AG04450 (cell line): Measurements from ENCODE around the gene CXCR5. TPM values are rescaled to one million over a fixed set of nuclear protein-coding genes. Genes with fewer than 3 reads are reported as not detected.
A peak's percentile ranks its signal among the peaks of the same experiment; 100 is the strongest.

Source experiments
- CTCF ChIA-PET: fragments of 300-600, 350-600 bp; formaldehyde crosslinking; extraction: SDS; loops from one replicate; lab custom pipeline; 2022; ENCODE audit warnings: antibody characterized with exemption, inconsistent platforms; lab: Charles Lee
- POLR2A ChIA-PET: fragments of 350-600 bp; formaldehyde crosslinking; extraction: SDS; loops from one replicate; lab custom pipeline; 2021; ENCODE audit warnings: antibody characterized with exemption, inconsistent platforms; lab: Yijun Ruan, JAX
- DNase-seq: peaks from one replicate; pipeline ENCODE4 v3.0.0-alpha.2; 2011; ENCODE audit warnings: low read depth, low spot score
- H3K27ac ChIP-seq: one replicate; pipeline ENCODE4 v1.5.1; 2012; ENCODE audit warnings: low read depth, low read length, control low read depth
- H3K27me3 ChIP-seq: one replicate; pipeline ENCODE4 v1.6.0; 2012; ENCODE audit warnings: low read length; ENCODE audit not compliant: control insufficient read depth, insufficient read depth
- H3K4me3 ChIP-seq: 2 replicates; pipeline ENCODE4 v1.5.1; 2011; ENCODE audit warnings: mild to moderate bottlenecking, low read depth, low read length, control low read depth
- H3K9me3 ChIP-seq: 2 replicates; pipeline ENCODE4 v1.5.1; 2012; ENCODE audit warnings: low read length; ENCODE audit not compliant: control insufficient read depth, insufficient read depth
- CTCF ChIP-seq: IDR thresholded peaks from 2 replicates; pipeline ENCODE4 v1.5.1; 2011; ENCODE audit warnings: low read depth, low read length, control low read depth, inconsistent platforms
- polyA plus RNA-seq: library from polyadenylated mRNA; depleted of rRNA; stranded (reverse); fragments of >200 nt; gene quantifications from 2 replicates; pipeline ENCODE4 v1.2.3, GENCODE V29; 2011

The CXCR5 gene
- polyA plus RNA-seq, 1 experiment: not detected

DNA sequence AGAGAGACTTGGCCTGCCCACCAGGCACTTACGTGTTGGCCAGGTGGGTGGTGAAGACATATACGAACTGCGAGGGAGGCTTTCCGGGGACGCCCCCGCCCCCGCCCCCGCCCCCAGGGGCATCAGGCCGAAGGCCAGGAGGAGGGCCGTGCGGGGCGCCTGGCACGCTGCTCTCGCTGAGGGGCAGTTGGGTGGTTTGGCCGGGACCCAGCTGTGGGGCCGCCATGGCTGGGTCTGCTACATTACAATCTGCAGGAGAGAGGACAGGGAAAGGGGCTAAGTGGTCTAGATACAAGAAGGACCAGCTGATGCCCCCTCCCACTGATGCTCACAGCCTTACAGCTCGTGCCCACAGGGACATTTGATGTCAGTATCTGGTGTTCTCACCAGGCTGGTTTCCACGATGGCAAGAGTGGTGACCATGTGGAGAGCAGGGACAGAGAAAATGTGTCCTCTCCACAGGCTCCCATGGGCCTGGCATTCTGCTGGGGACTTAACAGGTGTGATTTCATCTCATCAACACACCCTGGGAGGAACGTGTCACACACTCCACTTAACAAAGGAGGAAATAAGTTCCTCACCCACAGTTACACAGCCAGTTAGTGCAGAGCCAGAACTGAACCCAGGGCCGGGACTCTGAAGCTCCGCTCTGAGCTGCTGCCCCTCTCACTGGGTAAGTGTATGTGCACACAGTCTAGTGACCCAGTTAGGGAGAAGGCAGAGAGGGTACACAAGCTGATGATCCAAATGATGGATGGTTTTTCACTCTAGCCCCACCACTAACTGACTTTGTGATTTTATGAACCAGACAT is 19.7 kb downstream of the CXCR5 start:
- DNase-seq: no peak
- Histone ChIP-seq H3K4me3 (no peak overlapping the region), H3K9me3 (no peaks in the 10 kb centered on the region; the same call in 1 of the 2 replicates), H3K27me3 (no peaks in the 10 kb centered on the region), H3K27ac (no peak overlapping the region)
- ChIA-PET POLR2A (interaction anchor here (0.6 kb wide), 1 partner anchor 153 kb away, joined by 5 read pairs; no protein-coding TSS in a partner anchor), CTCF (no interaction called here)
- TF ChIP-seq CTCF: no peak

DNA sequence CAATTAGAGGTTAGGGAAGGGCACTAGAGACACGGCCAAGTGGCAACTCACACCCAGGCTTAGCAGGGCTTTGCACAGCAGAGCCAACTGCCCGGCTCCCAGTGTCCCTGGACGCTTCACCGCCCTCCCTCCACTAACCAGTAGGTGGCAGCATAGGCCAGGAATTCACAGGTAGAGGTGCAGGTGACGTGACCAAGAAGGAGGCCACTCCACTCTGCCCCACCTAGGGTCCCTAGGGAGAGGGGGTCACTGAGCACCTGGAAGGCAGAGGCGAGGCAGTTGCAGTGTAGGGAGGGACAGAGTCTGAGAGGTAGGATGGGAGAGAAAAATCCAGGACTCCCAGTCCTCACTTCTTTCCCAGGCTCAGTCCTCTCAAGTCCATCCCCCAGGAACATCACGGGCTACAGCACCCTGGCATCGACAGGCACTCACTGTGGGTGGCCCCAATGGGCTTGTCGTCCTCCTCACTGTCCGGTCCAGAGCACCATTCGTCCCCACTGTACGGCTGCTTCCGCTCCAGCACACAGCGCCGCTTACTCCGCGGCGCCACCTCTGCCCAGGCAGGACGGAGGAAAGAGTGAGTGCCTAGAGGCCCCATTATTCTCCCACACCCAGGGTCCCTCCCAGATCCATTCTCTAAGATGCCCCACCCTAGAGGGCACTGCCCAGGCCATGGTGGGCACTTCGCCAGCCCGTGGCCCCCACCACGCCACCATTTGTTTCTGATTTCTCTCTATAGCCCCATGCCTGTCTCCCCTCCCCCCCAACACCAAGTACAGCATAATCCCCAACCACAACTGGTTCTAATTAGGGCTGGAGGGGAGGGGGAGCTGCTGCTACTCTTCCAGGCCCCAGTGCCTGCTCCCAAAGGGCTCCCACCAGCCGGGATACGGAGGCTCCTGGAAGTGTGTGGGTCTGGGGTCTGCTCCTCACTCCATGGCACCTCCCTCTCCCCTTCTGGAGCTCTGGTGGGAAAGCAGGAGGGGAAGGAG is 23.7 kb downstream of the CXCR5 start:
- DNase-seq: no peak
- TF ChIP-seq CTCF: peak; percentile 88
- no peaks in the 10 kb centered on the region; the same call in 1 of the 2 replicates for H3K9me3 ChIP-seq
- CTCF ChIA-PET: interaction anchor here (0.6 to 6.4 kb wide), 9 partner anchors 12 to 50 kb away, joined by 3 to 76 read pairs (median 4); partner anchors contain the start of gene BCL9L
- peak overlapping the region; percentile 10; the same call in 1 of the 2 replicates for H3K4me3 ChIP-seq
- H3K27ac ChIP-seq: peak overlapping the region; percentile 31
- no peaks in the 10 kb centered on the region for H3K27me3 ChIP-seq
- POLR2A ChIA-PET: interaction anchor here (3.7 kb wide), 1 partner anchor 22 kb away, joined by 59 read pairs; no protein-coding TSS in a partner anchor

DNA sequence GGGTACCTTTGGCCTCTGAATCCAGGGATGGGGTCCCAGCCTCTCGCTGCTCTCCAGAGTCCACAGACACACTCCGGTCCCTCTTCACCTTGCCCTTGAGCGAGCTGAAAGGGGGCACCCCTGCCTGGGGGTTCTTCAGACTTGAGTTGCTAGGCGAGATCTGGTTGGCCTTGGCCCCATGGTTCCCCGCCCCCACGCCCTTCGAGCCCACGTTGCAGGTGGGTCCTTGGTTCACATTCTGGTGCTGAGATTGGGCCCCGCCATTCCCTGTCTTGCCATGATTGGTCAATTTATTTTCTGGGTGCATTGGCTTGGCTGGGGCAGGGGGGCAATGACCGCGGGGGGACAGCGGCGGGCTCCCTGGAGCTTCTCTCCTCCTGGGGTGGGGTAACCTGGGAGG is 24.6 kb downstream of the CXCR5 start:
- POLR2A ChIA-PET: interaction anchor here (3.7 to 5.1 kb wide), 2 partner anchors 18 to 21 kb away, joined by 59 to 81 read pairs; partner anchors contain the start of gene BCL9L
- Histone ChIP-seq H3K9me3 (no peaks in the 10 kb centered on the region; the same call in 1 of the 2 replicates), H3K27me3 (no peaks in the 10 kb centered on the region), H3K4me3 (no peak overlapping the region), H3K27ac (peak overlapping the region; percentile 11)
- TF ChIP-seq CTCF: no peak
- CTCF ChIA-PET: interaction anchor here (0.5 to 6.4 kb wide), 6 partner anchors 16 to 123 kb away, joined by 3 to 76 read pairs (median 3); partner anchors contain the start of gene BCL9L
- no peak for DNase-seq

DNA sequence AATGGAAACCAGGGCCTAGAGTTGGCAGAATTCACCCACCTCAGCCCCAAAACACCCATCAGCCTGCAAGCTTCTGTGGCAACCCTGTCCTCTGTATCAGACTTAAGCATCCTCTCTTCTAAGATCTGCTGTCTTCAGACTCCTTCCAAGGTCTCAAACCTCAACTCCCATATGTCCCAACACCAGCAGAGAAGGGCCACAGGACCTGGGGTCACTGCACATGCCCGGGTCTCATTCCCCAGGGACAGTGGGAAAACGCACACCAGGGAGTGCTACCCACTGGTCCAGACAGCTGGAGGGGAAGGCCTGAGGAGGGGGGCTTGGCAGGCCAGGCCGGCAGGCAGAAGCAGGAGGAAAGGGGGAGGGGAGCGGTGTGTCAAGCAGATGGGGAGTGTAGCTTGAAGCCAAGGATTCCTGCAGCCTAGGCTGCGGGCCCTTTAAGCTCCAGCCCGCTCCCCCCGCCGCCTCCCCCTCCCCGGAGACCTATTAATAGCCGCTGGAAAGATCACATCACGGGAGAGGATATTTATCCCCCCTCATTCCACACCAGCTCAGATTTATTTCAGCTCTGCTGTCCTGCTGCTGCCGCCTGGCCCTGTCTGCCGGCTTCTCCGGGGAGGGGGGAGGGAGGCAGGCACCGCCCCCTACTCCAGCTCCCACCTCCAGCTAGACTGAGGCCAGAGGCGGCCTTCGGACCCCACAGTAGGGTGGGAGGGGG is 25.4 kb downstream of the CXCR5 start:
- no peaks in the 10 kb centered on the region for H3K27me3 ChIP-seq
- POLR2A ChIA-PET: interaction anchor here (0.6 to 5.1 kb wide), 14 partner anchors 15 to 400 kb away, joined by 3 to 81 read pairs (median 5); partner anchors contain the start of genes ARCN1, BCL9L, CENATAC and DDX6
- no peak for TF ChIP-seq CTCF
- CTCF ChIA-PET: interaction anchor here (0.6 to 6.4 kb wide), 6 partner anchors 15 to 109 kb away, joined by 3 to 76 read pairs (median 5); partner anchors contain the start of gene BCL9L
- H3K4me3 ChIP-seq: peak overlapping the region; percentile 60
- DNase-seq: peak; percentile 83
- no peaks in the 10 kb centered on the region; the same call in 1 of the 2 replicates for H3K9me3 ChIP-seq
- H3K27ac ChIP-seq: peak overlapping the region; percentile 97
